Chondrocyte (in vitro differentiated cells): Measurements from ENCODE around the gene RUSF1. TPM values are rescaled to one million over a fixed set of nuclear protein-coding genes. Genes with fewer than 3 reads are reported as not detected.

Source experiments
- DNase-seq: peaks from one replicate; pipeline ENCODE4 v3.0.0; 2021; ENCODE audit warnings: mixed read lengths, low spot score
- H3K27ac Mint-ChIP-seq: one replicate; pipeline ENCODE4 v1.8.0; 2021; ENCODE audit warnings: mild to moderate bottlenecking, moderate library complexity, mixed read lengths; ENCODE audit not compliant: unreplicated experiment
- H3K27me3 Mint-ChIP-seq: 2 replicates; pipeline ENCODE4 v1.8.0; 2021; ENCODE audit warnings: low read depth, mixed read lengths
- H3K36me3 Mint-ChIP-seq: 2 replicates; pipeline ENCODE4 v1.8.0; 2021; ENCODE audit warnings: low read depth, mixed read lengths
- H3K4me1 Mint-ChIP-seq: 2 replicates; pipeline ENCODE4 v1.8.0; 2021; ENCODE audit warnings: low read depth, mild to moderate bottlenecking, mixed read lengths
- H3K4me3 Mint-ChIP-seq: one replicate; pipeline ENCODE4 v1.8.0; 2021; ENCODE audit warnings: mild to moderate bottlenecking, moderate library complexity, mixed read lengths; ENCODE audit not compliant: unreplicated experiment
- H3K9me3 Mint-ChIP-seq: 2 replicates; pipeline ENCODE4 v1.8.0; 2021; ENCODE audit warnings: low read depth, mixed read lengths
- total RNA-seq: library from RNA; stranded (reverse); gene quantifications from 3 replicates; pipeline ENCODE4 v1.2.1, GENCODE V29; 2021
- TF ChIP-seq, protein P1 (sequence below): fragments of 200-600 bp; sonication (generic); IDR thresholded peaks from 2 replicates; pipeline ENCODE4 v1.5.0; 2021; ENCODE audit warnings: antibody characterized with exemption, mild to moderate bottlenecking, moderate library complexity

RUSF1 gene
- total RNA-seq, 1 donor from 2014 or later, result 58.3 TPM

DNA sequence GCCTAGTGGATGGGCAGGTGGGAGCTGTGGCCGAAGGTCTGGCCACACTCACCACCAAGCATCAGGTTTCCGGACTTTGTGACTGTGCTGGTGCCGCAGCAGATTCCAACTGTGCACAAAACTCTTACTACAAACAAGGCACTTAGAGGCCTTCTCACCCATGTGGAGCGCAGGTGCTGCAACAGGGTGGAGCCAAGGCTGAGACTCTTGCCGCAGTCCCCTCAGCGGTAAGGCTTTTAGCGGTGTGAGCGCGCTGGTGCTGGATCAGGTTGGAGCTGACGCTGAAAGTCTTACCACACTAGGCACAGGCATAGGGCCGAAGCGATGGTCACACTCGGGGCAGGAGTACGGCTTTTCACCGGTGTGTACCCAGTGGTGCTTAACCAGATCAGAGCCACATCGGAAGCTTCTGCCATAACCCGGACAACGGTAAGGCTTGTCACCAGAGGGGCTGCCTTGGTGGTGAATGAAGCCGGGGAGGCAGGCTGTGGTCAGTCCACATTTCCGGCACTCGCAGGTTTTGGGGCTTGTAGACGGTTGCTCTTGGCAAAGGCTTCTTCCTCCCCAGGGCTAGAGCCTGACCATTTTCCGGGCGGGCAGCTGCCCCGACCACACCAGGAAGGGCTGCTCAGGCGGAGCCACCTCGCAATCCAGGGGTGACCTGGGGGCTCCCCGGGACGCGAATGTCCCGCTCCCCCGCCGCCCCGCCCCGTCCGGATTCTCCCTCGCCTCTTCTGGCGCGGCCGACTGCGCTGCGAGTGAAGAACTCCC, 49.9 kb downstream of the RUSF1 start:
- TF ChIP-seq, protein P1, sequence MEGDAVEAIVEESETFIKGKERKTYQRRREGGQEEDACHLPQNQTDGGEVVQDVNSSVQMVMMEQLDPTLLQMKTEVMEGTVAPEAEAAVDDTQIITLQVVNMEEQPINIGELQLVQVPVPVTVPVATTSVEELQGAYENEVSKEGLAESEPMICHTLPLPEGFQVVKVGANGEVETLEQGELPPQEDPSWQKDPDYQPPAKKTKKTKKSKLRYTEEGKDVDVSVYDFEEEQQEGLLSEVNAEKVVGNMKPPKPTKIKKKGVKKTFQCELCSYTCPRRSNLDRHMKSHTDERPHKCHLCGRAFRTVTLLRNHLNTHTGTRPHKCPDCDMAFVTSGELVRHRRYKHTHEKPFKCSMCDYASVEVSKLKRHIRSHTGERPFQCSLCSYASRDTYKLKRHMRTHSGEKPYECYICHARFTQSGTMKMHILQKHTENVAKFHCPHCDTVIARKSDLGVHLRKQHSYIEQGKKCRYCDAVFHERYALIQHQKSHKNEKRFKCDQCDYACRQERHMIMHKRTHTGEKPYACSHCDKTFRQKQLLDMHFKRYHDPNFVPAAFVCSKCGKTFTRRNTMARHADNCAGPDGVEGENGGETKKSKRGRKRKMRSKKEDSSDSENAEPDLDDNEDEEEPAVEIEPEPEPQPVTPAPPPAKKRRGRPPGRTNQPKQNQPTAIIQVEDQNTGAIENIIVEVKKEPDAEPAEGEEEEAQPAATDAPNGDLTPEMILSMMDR, result peak; percentile 49
- no peaks in the 10 kb centered on the region for H3K9me3 Mint-ChIP-seq
- H3K27me3 Mint-ChIP-seq, result no peaks in the 10 kb centered on the region
- H3K27ac Mint-ChIP-seq, result peak overlapping the region; percentile 97
- peak overlapping the region; percentile 86 for H3K4me3 Mint-ChIP-seq
- H3K36me3 Mint-ChIP-seq, result peaks cover 4% of the 10 kb centered on the region
- peaks cover 58% of the 10 kb centered on the region for H3K4me1 Mint-ChIP-seq
- DNase-seq, result peak; percentile 92

DNA sequence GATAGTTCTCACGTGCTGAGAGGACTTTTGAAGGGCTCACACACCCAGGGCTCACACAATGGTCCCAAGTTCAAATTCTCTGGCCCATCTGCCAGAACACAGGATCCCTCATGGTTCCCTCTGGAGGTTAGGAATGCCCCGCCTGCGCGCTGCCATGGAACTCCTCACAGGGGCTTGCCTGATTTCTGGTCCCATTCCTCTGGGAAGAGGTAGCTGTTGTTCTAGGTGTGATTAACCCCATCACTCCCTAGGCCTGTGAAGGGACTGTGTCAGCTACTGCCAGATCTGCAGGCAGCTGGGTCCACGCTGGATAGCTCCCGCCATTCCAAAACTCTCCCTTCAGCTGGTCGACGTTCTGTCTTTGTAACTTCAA, 51.2 kb downstream of the RUSF1 start:
- peak; percentile 43 for DNase-seq
- no peaks in the 10 kb centered on the region for H3K36me3 Mint-ChIP-seq
- H3K9me3 Mint-ChIP-seq, result no peaks in the 10 kb centered on the region
- peaks cover 70% of the 10 kb centered on the region for H3K4me1 Mint-ChIP-seq
- H3K27ac Mint-ChIP-seq, result no peak overlapping the region
- no peaks in the 10 kb centered on the region for H3K27me3 Mint-ChIP-seq
- peak overlapping the region; percentile 33 for H3K4me3 Mint-ChIP-seq
- TF ChIP-seq, protein P1, result no peak

DNA sequence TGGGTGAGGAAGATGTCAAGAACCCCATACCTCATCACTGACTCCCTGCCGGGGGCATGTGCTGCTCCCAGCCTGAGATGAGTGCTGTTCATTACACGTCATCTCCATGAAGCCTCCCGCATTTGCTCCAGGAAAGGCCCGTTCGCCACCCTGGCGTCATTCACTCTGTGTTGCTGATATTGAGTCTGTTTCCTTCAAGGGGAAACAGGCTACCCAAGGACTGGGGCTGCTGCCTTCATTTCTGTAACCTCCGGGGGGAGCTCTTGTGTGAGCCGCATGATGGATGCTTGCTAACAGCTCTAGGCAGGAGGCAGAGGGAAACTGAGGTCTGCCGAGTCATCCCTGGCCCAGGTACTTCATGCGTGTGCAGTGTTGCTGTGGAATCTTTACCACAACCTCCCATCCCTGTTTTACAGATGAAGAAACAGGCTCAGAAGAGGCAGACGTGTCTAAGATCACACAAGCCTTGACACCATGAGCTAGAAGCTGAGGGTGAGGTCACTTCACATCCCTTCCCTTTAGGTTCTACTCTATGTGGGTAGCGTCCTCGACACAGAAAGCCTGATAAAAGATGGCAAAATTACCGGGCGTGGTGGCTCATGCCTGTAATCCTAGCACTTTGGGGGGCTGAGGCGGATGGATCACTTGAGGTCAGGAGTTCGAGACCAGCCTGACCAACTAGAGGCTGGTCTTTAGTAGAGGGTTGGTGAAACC, 52.4 kb downstream of the RUSF1 start:
- TF ChIP-seq, protein P1, result peak; percentile 55
- Mint-ChIP-seq H3K27ac (peak overlapping the region; percentile 46), H3K36me3 (no peaks in the 10 kb centered on the region), H3K4me3 (peak overlapping the region; percentile 33), H3K27me3 (no peaks in the 10 kb centered on the region), H3K9me3 (no peaks in the 10 kb centered on the region), H3K4me1 (peaks cover 75% of the 10 kb centered on the region)
- peak; percentile 39 for DNase-seq

DNA sequence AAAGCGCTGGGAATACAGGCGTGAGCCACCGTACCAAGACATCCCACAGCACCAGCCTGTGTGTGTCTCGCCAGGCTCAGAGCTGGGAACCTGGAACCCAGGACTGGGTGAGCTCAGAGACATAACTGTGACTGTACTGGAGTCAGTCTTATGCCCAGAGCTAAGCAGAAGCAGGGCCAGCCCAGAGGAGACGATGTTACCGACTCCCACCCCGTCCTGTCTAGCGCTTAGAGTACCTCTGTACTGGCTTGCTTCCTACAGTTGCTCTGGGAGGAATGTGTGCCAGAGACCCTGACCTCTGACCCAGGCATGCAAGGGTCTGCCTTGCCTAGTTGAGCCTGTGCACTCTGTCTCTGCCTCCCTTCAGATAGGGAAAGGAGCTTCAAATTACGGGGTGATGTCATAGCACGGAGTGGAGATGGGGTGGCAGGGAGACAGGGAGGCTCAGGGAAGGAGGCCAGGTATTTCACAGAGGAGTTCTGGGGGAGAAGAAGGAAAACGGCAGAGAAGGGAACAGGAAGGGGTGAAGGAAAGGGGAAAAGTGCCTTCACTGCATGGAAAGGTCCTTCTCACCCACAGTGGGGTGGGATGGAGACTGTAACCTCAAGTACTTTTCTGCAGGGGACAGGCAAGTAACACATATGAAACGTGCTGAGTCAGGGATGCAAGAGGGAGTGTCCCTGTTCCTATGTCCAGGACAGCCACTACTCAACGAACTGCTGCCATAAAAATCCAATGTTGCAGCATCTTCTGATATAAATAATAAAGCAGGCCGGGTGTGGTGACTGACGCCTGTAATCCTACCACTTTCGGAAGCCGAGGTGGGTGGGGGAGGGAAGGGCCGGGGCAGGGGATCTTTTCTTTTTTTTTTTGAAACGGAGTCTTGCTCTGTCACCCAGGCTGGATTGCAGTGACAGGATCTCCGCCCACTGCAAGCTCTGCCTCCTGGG, 54.7 kb downstream of the RUSF1 start:
- peak overlapping the region; percentile 51 for H3K4me3 Mint-ChIP-seq
- no peaks in the 10 kb centered on the region for H3K27me3 Mint-ChIP-seq
- peak overlapping the region; percentile 100 for H3K27ac Mint-ChIP-seq
- H3K4me1 Mint-ChIP-seq, result peaks cover 67% of the 10 kb centered on the region
- no peaks in the 10 kb centered on the region for H3K36me3 Mint-ChIP-seq
- DNase-seq, result peak; percentile 48
- no peaks in the 10 kb centered on the region for H3K9me3 Mint-ChIP-seq
- TF ChIP-seq, protein P1, result peak; percentile 18
